Neutrophil (primary cell): ENCODE measurements around the gene CSAD.

ENCODE experiments used
- H3K27ac ChIP-seq: fragments of 200-600 bp; sonication (generic); 2 replicates; pipeline ENCODE4 v1.5.1; 2016; ENCODE audit warnings: mild to moderate bottlenecking, moderate library complexity
- H3K27me3 ChIP-seq: fragments of 200-600 bp; sonication (generic); 2 replicates; pipeline ENCODE4 v1.6.0; 2016; ENCODE audit warnings: mild to moderate bottlenecking
- H3K36me3 ChIP-seq: fragments of 200-600 bp; sonication (generic); 2 replicates; pipeline ENCODE4 v1.5.1; 2017
- H3K4me1 ChIP-seq, 2 experiments: fragments of 200-600 bp in 1 of 2; sonication (generic) in 1 of 2; 1 replicate in 1 of 2; 2 replicates in 1 of 2; pipeline versions ENCODE4 v1.5.1 to v1.6.1; 2013 to 2016; ENCODE audit warnings: low read depth in 1 of 2, low read length in 1 of 2, mild to moderate bottlenecking in 1 of 2, moderate library complexity in 1 of 2; ENCODE audit not compliant: control insufficient read depth in 1 of 2, insufficient read depth in 1 of 2
- H3K4me3 ChIP-seq, 2 experiments: fragments of 200-600 bp in 1 of 2; sonication (generic) in 1 of 2; 1 replicate in 1 of 2; 2 replicates in 1 of 2; pipeline ENCODE4 v1.5.1; 2013 to 2016; ENCODE audit warnings: low read depth in 1 of 2, low read length in 1 of 2, mild to moderate bottlenecking in 1 of 2, moderate library complexity in 1 of 2
- H3K9me3 ChIP-seq: fragments of 200-600 bp; sonication (generic); 2 replicates; pipeline ENCODE4 v1.5.1; 2016
- TF ChIP-seq, protein P1 (sequence below): fragments of 200-600 bp; sonication (generic); IDR thresholded peaks from 2 replicates; pipeline ENCODE4 v1.5.1; 2016; ENCODE audit warnings: antibody characterized with exemption

CSAD gene

DNA sequence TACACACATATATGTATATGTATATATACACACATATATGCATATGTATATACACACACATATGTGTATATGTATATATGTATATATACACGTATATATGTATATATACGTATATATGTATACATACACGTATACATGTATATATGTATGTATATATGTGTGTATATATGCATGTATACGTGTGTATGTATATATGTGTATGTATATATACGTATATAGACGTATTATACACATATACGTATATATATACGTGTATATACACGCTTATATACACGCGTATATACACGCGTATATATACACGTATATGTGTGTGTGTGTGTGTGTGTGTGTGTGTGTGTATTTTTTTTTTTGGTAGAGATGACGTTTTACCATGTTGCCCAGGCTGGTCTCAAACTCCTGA is 33.1 kb downstream of the CSAD start:
- Histone ChIP-seq H3K4me1 (no peaks in the 10 kb centered on the region), H3K9me3 (no peaks in the 10 kb centered on the region), H3K4me3 (no peak overlapping the region), H3K36me3 (no peaks in the 10 kb centered on the region), H3K27ac (no peak overlapping the region), H3K27me3 (no peaks in the 10 kb centered on the region)
- TF ChIP-seq, protein P1, sequence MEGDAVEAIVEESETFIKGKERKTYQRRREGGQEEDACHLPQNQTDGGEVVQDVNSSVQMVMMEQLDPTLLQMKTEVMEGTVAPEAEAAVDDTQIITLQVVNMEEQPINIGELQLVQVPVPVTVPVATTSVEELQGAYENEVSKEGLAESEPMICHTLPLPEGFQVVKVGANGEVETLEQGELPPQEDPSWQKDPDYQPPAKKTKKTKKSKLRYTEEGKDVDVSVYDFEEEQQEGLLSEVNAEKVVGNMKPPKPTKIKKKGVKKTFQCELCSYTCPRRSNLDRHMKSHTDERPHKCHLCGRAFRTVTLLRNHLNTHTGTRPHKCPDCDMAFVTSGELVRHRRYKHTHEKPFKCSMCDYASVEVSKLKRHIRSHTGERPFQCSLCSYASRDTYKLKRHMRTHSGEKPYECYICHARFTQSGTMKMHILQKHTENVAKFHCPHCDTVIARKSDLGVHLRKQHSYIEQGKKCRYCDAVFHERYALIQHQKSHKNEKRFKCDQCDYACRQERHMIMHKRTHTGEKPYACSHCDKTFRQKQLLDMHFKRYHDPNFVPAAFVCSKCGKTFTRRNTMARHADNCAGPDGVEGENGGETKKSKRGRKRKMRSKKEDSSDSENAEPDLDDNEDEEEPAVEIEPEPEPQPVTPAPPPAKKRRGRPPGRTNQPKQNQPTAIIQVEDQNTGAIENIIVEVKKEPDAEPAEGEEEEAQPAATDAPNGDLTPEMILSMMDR, result no peak

DNA sequence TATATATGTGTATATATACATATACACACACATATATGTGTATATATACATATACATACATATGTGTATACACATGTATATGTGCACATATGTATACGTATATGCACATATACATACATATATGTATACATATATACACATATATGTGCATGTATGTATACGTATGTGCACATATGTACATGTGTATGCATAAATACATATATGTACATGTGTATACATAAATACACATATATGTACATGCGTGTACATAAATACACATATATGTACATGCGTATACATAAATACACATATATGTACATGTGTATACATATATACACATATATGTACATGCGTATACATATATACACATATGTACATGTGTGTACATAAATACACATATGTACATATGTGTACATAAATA is 33.5 kb downstream of the CSAD start:
- H3K4me1 ChIP-seq, result no peaks in the 10 kb centered on the region
- no peaks in the 10 kb centered on the region for H3K9me3 ChIP-seq
- H3K36me3 ChIP-seq, result no peaks in the 10 kb centered on the region
- TF ChIP-seq, protein P1, result no peak
- no peaks in the 10 kb centered on the region for H3K27me3 ChIP-seq
- no peak overlapping the region for H3K27ac ChIP-seq
- no peak overlapping the region for H3K4me3 ChIP-seq

DNA sequence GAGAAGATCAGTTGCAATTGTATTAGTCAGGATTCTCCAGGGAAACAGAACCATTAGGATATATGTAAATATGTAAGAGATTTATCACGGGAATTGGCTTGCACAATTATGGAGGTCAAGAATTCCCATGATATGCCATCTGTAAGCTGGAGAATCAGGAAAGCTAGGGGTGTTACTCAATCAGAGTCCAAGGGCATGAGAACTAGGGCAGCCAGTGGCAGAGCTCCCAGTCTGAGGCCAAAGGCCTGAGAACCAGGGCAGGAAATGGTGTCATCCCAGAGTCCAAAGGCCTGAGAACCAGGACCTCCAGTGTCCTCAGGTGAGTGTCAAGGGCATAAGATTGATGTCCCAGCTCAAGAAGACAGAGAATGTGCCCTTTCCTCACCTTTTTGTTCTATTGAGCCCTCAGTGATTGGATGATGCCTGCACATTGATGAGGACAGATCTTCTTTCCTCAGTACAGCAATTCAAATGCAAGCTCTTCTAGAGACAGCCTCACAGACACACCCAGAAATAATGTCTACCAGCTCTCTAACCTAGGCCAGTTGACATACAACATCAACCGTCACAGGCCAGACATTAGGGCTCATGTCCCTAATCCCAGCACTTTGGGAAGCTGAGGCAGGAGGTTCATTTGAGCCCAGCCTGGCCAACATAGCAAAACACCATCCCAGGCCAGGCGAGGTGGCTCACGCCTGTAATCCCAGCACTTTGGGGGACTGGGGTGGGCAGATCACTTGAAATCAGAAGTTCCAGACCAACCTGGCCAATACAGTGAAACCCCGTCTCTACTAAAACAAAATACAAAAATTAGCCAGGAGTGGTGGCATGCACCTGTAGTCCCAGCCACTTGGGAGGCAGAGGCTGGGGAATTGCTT is 35.1 kb downstream of the CSAD start:
- H3K36me3 ChIP-seq, result no peaks in the 10 kb centered on the region
- no peaks in the 10 kb centered on the region for H3K4me1 ChIP-seq
- H3K27me3 ChIP-seq, result no peaks in the 10 kb centered on the region
- TF ChIP-seq, protein P1, result no peak
- H3K27ac ChIP-seq, result no peak overlapping the region
- no peaks in the 10 kb centered on the region for H3K9me3 ChIP-seq
- H3K4me3 ChIP-seq, result no peak overlapping the region

DNA sequence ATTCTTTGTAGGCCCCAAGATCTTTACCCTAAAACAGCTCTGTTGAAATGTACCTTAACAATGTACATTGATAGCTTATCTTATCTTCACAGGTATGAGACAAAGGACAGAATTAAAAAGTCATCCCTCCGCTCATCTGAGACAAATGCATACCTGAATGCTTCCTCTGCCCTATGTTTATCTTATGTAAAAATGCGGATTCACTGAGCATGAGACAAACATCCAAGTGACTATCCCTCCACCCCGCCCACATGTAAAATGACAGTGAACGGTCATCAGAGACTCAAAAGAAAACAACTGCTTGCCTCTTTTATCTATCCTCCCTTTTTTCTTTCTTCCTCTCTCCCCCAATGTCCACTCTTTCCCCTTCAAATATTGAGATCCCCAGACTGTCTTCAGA is 37.4 kb downstream of the CSAD start:
- Histone ChIP-seq H3K4me1 (no peaks in the 10 kb centered on the region), H3K9me3 (no peaks in the 10 kb centered on the region), H3K36me3 (no peaks in the 10 kb centered on the region), H3K4me3 (no peak overlapping the region), H3K27me3 (no peaks in the 10 kb centered on the region), H3K27ac (no peak overlapping the region)
- TF ChIP-seq, protein P1, result no peak

DNA sequence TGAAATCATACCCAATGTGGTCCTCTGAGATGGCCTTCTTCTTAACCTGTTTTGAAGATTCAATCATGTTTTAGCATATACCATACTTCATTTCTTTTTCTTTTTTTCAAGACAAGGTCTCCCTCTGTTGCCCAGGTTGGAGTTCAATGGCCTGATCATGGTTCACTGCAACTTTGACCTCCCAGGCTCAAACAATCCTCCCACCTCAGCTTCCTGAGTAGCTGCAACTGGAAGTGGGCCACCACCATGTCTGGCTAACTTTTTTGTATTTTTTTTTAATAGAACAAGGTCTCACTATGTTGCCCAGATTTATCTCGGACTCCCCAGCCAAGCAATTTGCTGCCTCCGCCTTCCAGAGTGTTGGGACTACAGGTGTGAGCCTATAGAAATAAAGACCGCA is 47.0 kb downstream of the CSAD start:
- Histone ChIP-seq H3K27me3 (no peaks in the 10 kb centered on the region), H3K4me1 (peaks cover 0 to 4% of the 10 kb centered on the region in 2 experiments), H3K9me3 (peaks cover 6% of the 10 kb centered on the region), H3K27ac (no peak overlapping the region), H3K36me3 (no peaks in the 10 kb centered on the region), H3K4me3 (no peak overlapping the region)
- TF ChIP-seq, protein P1, result no peak
